ENCODE measurements around the gene MRPS18A. TPM values are rescaled to one million over a fixed set of nuclear protein-coding genes. Genes with fewer than 3 reads are reported as not detected.

Gene MRPS18A
- total and polyA plus RNA-seq, 9 of the 15 experiments (the other 6 are each of a cell fraction or from before 2014, with no cell fraction given): 87.5 to 243 (median 125) TPM

DNA sequence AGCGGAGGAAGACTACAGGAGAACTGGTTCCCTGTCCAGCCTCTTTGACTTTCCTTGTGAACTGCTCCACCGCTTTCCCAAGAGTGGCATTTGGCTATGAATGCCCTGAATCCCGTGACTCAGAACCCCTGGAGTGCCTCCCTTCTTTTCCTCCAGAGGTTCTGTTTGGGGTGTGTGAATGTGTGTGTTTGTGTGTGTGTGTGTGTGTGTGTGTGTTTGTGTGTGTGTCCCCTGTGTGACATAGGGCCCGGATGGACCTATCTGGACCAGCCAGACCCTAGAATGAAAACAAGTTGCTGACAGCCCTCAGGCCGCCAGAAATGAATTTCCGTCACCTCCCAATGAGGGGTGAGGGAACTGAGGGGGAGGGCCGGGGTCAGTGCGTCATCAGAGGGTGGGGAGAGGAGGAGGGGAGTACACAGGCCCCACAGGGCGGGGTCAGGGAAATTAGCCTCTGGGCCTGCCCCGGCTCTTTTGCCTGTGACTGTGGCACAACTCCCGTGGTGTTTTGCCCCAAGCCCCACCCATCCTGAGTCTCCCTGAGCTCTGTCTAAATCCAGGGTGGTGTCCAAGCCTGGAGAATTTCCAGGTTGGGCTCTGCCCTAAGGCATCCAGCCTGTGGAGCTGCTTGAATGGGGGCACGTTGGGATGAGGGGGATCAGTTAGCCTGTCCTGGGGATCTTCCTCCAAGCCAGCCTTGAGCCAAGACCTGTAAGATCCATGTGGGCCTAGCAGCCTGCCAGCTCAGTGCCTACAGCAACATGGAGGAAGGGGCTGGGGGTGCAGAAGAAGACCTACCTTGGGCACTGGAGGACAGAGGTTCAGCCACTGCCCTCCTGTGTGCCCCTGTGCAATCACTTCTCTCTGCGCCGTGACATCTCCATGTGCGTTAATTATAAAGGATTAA lies 15.2 kb upstream of the MRPS18A start (continued):
- TF ChIP-seq FOXJ2 (tag; IDR thresholded peaks at IDR 0.05) (peak; percentile 45; the same call in 1 of the 2 replicates), L3MBTL2 (IDR thresholded peaks at IDR 0.05) (0 out of 2 replicates have a peak, but pooled peaks have one; percentile 9), ZNF274 (IDR thresholded peaks at IDR 0.05; ENCODE audit: borderline replicate concordance, low read depth, low read length) (no peak), GATAD2B (IDR thresholded peaks at IDR 0.05; ENCODE audit: borderline replicate concordance) (no peak), PHB (CRISPR knock-in tag; IDR thresholded peaks at IDR 0.05) (no peak), POLR2AphosphoS5 (IDR thresholded peaks at IDR 0.05; ENCODE audit: control insufficient read depth, insufficient read depth, low read depth, low read length) (peak; percentile 80), PTRF (tag; IDR thresholded peaks at IDR 0.05) (no peak), SMC3 (conservative IDR thresholded peaks at IDR 0.05; ENCODE audit: insufficient read depth, low read depth, low read length) (no peak; the same call in 1 of the 2 replicates), KDM2B (CRISPR knock-in tag; IDR thresholded peaks at IDR 0.05) (no peak), ZNF354B (CRISPR knock-in tag; IDR thresholded peaks at IDR 0.05) (no peak), HMG20A (CRISPR knock-in tag; conservative IDR thresholded peaks at IDR 0.05) (no peak), MCM7 (IDR thresholded peaks at IDR 0.05) (peak in 1 of 2 experiments; percentile 94; a peak in 1 of 4 replicates), CXXC5 (CRISPR knock-in tag; IDR thresholded peaks at IDR 0.05) (peak; percentile 51; the same call in 1 of the 2 replicates), STAT5A (IDR thresholded peaks at IDR 0.05; ENCODE audit: borderline replicate concordance, low read length) (peak; percentile 50; the same call in 1 of the 2 replicates), JUND (IDR thresholded peaks at IDR 0.05; ENCODE audit: borderline replicate concordance, low read depth, low read length) (peak; percentile 88), JUND (tag; IDR thresholded peaks at IDR 0.05; ENCODE audit: borderline replicate concordance, low read depth, low read length) (peak; percentile 64; the same call in 2 of the 3 replicates), COPS2 (conservative IDR thresholded peaks at IDR 0.05) (no peak), TEAD1 (CRISPR knock-in tag; IDR thresholded peaks at IDR 0.05) (no peak), NFIX (CRISPR knock-in tag; IDR thresholded peaks at IDR 0.05; ENCODE audit: low read depth) (no peak), HDAC2 (IDR thresholded peaks at IDR 0.05) (peak; percentile 92), PYGO2 (tag; IDR thresholded peaks at IDR 0.05) (no peak), CBFA2T2 (conservative IDR thresholded peaks at IDR 0.05) (peak; percentile 65)
- TF ChIP-seq, protein P1, sequence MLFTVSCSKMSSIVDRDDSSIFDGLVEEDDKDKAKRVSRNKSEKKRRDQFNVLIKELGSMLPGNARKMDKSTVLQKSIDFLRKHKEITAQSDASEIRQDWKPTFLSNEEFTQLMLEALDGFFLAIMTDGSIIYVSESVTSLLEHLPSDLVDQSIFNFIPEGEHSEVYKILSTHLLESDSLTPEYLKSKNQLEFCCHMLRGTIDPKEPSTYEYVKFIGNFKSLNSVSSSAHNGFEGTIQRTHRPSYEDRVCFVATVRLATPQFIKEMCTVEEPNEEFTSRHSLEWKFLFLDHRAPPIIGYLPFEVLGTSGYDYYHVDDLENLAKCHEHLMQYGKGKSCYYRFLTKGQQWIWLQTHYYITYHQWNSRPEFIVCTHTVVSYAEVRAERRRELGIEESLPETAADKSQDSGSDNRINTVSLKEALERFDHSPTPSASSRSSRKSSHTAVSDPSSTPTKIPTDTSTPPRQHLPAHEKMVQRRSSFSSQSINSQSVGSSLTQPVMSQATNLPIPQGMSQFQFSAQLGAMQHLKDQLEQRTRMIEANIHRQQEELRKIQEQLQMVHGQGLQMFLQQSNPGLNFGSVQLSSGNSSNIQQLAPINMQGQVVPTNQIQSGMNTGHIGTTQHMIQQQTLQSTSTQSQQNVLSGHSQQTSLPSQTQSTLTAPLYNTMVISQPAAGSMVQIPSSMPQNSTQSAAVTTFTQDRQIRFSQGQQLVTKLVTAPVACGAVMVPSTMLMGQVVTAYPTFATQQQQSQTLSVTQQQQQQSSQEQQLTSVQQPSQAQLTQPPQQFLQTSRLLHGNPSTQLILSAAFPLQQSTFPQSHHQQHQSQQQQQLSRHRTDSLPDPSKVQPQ (CRISPR knock-in tag; IDR thresholded peaks at IDR 0.05; ENCODE audit: borderline replicate concordance): no peak
- TF ChIP-seq, protein P2, sequence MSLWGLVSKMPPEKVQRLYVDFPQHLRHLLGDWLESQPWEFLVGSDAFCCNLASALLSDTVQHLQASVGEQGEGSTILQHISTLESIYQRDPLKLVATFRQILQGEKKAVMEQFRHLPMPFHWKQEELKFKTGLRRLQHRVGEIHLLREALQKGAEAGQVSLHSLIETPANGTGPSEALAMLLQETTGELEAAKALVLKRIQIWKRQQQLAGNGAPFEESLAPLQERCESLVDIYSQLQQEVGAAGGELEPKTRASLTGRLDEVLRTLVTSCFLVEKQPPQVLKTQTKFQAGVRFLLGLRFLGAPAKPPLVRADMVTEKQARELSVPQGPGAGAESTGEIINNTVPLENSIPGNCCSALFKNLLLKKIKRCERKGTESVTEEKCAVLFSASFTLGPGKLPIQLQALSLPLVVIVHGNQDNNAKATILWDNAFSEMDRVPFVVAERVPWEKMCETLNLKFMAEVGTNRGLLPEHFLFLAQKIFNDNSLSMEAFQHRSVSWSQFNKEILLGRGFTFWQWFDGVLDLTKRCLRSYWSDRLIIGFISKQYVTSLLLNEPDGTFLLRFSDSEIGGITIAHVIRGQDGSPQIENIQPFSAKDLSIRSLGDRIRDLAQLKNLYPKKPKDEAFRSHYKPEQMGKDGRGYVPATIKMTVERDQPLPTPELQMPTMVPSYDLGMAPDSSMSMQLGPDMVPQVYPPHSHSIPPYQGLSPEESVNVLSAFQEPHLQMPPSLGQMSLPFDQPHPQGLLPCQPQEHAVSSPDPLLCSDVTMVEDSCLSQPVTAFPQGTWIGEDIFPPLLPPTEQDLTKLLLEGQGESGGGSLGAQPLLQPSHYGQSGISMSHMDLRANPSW (CRISPR knock-in tag; IDR thresholded peaks at IDR 0.05): no peak
